ENCODE results near the gene MR1. TPM values are rescaled to one million over a fixed set of nuclear protein-coding genes. Genes with fewer than 3 reads are reported as not detected.

The MR1 gene
- total RNA-seq, 2 experiments from 2014 or later, result 7.9 to 18.3 TPM

DNA sequence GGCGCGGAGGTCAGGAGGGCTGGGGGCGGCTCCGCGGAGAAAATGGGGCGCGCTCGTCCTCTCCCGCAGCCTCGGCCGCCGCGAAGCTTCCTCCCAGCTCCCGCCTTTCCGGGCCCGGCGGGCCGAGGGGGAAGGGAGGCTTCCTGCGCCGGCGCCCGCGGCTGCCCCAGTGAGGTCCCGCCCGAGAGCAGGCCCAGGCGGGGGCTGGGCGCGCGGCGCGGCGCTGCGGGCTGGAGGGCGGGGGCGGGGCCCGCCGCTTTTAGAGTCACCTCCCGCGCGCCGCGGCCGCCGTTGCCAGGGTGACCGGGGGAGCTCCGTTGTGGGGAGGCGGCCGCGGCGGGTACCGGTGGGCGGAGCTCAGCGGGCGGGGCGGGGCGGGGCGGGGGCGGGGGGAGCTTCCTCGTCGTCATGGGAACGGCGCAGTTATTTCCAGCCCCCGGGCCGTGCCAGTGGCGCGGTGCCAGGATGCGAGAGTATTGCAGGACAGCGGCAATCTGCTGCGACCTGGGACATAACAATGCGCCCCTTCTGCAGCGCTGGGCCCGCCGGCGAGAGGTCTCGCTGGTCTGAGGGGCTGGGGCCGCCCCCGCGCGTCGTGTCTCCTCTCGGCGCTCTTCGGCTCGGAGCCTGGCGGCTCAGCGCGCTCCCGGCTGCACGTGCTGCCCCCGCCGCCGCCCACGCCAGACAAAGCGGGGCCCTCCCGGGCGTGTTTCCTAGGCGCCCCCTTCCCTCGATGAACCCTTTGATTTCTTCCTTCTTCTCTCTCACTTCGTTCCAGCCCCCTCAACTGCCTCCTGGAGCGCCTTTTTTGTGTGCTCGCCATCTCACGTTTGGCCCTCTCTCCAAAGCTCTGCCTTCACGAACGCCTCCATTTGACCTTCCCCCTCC lies 71.6 kb downstream of the MR1 start:
- Histone ChIP-seq H3K27ac (ENCODE audit: low read depth, low read length, poor library complexity, severe bottlenecking) (no peak overlapping the region), H3K79me2 (ENCODE audit: insufficient read depth, low read depth, low read length) (no peaks in the 10 kb centered on the region), H3K4me3 (ENCODE audit: low read depth, low read length, poor library complexity, severe bottlenecking) (peak overlapping the region; percentile 76), H3K36me3 (ENCODE audit: insufficient read depth, low read length) (no peaks in the 10 kb centered on the region), H2AFZ (ENCODE audit: low read length) (peak overlapping the region; percentile 87), H3K9me2 (ENCODE audit: insufficient read depth, low read length) (no peaks in the 10 kb centered on the region), H3K4me1 (ENCODE audit: insufficient read depth, low read length, poor library complexity, severe bottlenecking) (peaks cover 17% of the 10 kb centered on the region), H4K20me1 (ENCODE audit: insufficient read depth, low read length) (no peaks in the 10 kb centered on the region; the same call in 1 of the 2 replicates), H3K4me2 (ENCODE audit: low read length) (peak overlapping the region; percentile 98), H3K9me3 (ENCODE audit: low read length) (no peaks in the 10 kb centered on the region)
- ChIA-PET CTCF (ENCODE audit: unreplicated experiment) (interaction anchor here (0.6 to 2.2 kb wide), 5 partner anchors 14 to 72 kb away, joined by 3 to 7 read pairs (median 3); no protein-coding TSS in a partner anchor), POLR2A (interaction anchor here (0.6 to 2.1 kb wide), 10 partner anchors 9 to 278 kb away, joined by 3 to 8 read pairs (median 3); no protein-coding TSS in a partner anchor)
- DNase-seq (ENCODE audit: low spot score), result peak; percentile 87
- no TSS peak for BruUV-seq (replicated peaks)
- no peak for TF ChIP-seq CTCF (conservative IDR thresholded peaks at IDR 0.05; ENCODE audit: low read length)
- TF ChIP-seq EZH2phosphoT487 (IDR thresholded peaks at IDR 0.05; ENCODE audit: borderline replicate concordance, low read depth, low read length), result no peak
- intact Hi-C loops (cut with micrococcal nuclease; ENCODE audit: unreplicated experiment), result loop anchor here (1.0 kb wide), 1 partner anchor 15 kb away; no protein-coding TSS in a partner anchor

GRCh38 chr1:181106022-181106312 lies 72.2 kb downstream of the MR1 start:
- intact Hi-C loops (cut with micrococcal nuclease; ENCODE audit: unreplicated experiment), result no loop called here
- no TSS peak for BruUV-seq (replicated peaks)
- no peaks in the 10 kb centered on the region for H3K9me2 ChIP-seq (ENCODE audit: insufficient read depth, low read length)
- peak overlapping the region; percentile 73 for H3K4me2 ChIP-seq (ENCODE audit: low read length)
- no peak for DNase-seq (ENCODE audit: low spot score)
- H3K4me3 ChIP-seq (ENCODE audit: low read depth, low read length, poor library complexity, severe bottlenecking), result peak overlapping the region; percentile 76
- H3K27ac ChIP-seq (ENCODE audit: low read depth, low read length, poor library complexity, severe bottlenecking), result no peak overlapping the region
- H3K36me3 ChIP-seq (ENCODE audit: insufficient read depth, low read length), result no peaks in the 10 kb centered on the region
- peak overlapping the region; percentile 55; the same call in 1 of the 2 replicates for H2AFZ ChIP-seq (ENCODE audit: low read length)
- H4K20me1 ChIP-seq (ENCODE audit: insufficient read depth, low read length), result no peaks in the 10 kb centered on the region; the same call in 1 of the 2 replicates
- ChIA-PET CTCF (ENCODE audit: unreplicated experiment) (interaction anchor here (1.0 to 2.2 kb wide), 2 partner anchors 14 to 22 kb away, joined by 3 to 7 read pairs; no protein-coding TSS in a partner anchor), POLR2A (interaction anchor here (0.7 to 2.1 kb wide), 6 partner anchors 8 to 204 kb away, joined by 3 to 8 read pairs (median 4); no protein-coding TSS in a partner anchor)
- H3K4me1 ChIP-seq (ENCODE audit: insufficient read depth, low read length, poor library complexity, severe bottlenecking), result peaks cover 17% of the 10 kb centered on the region
- H3K9me3 ChIP-seq (ENCODE audit: low read length), result no peaks in the 10 kb centered on the region
- no peaks in the 10 kb centered on the region for H3K79me2 ChIP-seq (ENCODE audit: insufficient read depth, low read depth, low read length)
- 0 out of 2 replicates have a peak, but pooled peaks have one; percentile 10 for TF ChIP-seq CTCF (conservative IDR thresholded peaks at IDR 0.05; ENCODE audit: low read length)
- TF ChIP-seq EZH2phosphoT487 (IDR thresholded peaks at IDR 0.05; ENCODE audit: borderline replicate concordance, low read depth, low read length), result no peak
